Upper lobe of right lung (tissue), 1 donor: ENCODE data around the gene DCAF11. TPM values are rescaled to one million over a fixed set of nuclear protein-coding genes. Genes with fewer than 3 reads are reported as not detected.

Experiments used
- ATAC-seq: fragments of 200-7000 bp; cut with Tn5 transposase; one replicate; pipeline ENCODE4 v1.9.1; 2020; ENCODE audit warnings: mild to moderate bottlenecking, moderate library complexity
- DNase-seq: peaks from one replicate; pipeline ENCODE4 v3.0.0-alpha.2; 2020
- H3K27ac ChIP-seq: fragments of 200-600 bp; one replicate; pipeline ENCODE4 v1.8.0; 2022
- H3K27me3 ChIP-seq: fragments of 200-600 bp; one replicate; pipeline ENCODE4 v1.8.0; 2022; ENCODE audit warnings: mild to moderate bottlenecking
- H3K36me3 ChIP-seq: fragments of 200-600 bp; one replicate; pipeline ENCODE4 v1.8.0; 2022
- H3K4me1 ChIP-seq: fragments of 200-600 bp; one replicate; pipeline ENCODE4 v1.8.0; 2022
- H3K4me3 ChIP-seq: fragments of 200-600 bp; one replicate; pipeline ENCODE4 v1.8.0; 2022; ENCODE audit warnings: mild to moderate bottlenecking
- H3K9me3 ChIP-seq: fragments of 200-600 bp; one replicate; pipeline ENCODE4 v1.8.0; 2022
- intact Hi-C: fragments of 100-400 bp; cut with DNase I; formaldehyde crosslinking; loops from one replicate; pipeline ENCODE4 v1.11.0; 2022
- total RNA-seq: library from RNA; stranded (reverse); fragmentation: NEBNext Ultra II Directional; extraction: Animal tissue kit (Norgen Biotek cat#: 25700); gene quantifications from one replicate; pipeline ENCODE4 v1.2.1, GENCODE V29; 2021
- TF ChIP-seq, protein P1 (sequence below): fragments of 200-600 bp; IDR thresholded peaks from one replicate; pipeline ENCODE4 v1.8.0; 2022; ENCODE audit warnings: antibody characterized with exemption
- donor health status: DM: no; HTN: yes; CAD: no; lungs with severe emphysema.

Gene DCAF11
- total RNA-seq, 1 donor from 2014 or later: 57.8 TPM

- Histone ChIP-seq H3K4me3 (peak within 1 kb of the TSS; percentile 76), H3K9me3 (no peaks in the 10 kb centered on the region), H3K4me1 (peaks cover 28% of the 10 kb centered on the region), H3K27ac (peak within 1 kb of the TSS; percentile 87), H3K27me3 (no peaks in the 10 kb centered on the region), H3K36me3 (peaks cover 44% of the 10 kb centered on the region)
- peak; percentile 96 for DNase-seq
- intact Hi-C loops: no loop called here
- peak; percentile 86 for ATAC-seq
- TF ChIP-seq, protein P1, sequence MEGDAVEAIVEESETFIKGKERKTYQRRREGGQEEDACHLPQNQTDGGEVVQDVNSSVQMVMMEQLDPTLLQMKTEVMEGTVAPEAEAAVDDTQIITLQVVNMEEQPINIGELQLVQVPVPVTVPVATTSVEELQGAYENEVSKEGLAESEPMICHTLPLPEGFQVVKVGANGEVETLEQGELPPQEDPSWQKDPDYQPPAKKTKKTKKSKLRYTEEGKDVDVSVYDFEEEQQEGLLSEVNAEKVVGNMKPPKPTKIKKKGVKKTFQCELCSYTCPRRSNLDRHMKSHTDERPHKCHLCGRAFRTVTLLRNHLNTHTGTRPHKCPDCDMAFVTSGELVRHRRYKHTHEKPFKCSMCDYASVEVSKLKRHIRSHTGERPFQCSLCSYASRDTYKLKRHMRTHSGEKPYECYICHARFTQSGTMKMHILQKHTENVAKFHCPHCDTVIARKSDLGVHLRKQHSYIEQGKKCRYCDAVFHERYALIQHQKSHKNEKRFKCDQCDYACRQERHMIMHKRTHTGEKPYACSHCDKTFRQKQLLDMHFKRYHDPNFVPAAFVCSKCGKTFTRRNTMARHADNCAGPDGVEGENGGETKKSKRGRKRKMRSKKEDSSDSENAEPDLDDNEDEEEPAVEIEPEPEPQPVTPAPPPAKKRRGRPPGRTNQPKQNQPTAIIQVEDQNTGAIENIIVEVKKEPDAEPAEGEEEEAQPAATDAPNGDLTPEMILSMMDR: no peak
Observed at GRCh38 chr14:24146453-24146977, 31.9 kb downstream of the DCAF11 start, which contains the start of gene PSME2. Gene PSME2, minus strand, starts transcription at chr14:24146610. Its CDS starts 29 bp downstream, at chr14:24146581.

GRCh38 chr14:24146978-24147760, 32.6 kb downstream of the DCAF11 start, which contains the start of gene RNF31:
Gene RNF31, plus strand, starts transcription at chr14:24147498. Its CDS starts 201 bp downstream, at chr14:24147699.
- TF ChIP-seq, protein P1: no peak
- Histone ChIP-seq H3K27ac (peak within 1 kb of the TSS; percentile 87), H3K36me3 (peaks cover 50% of the 10 kb centered on the region), H3K4me1 (peaks cover 23% of the 10 kb centered on the region), H3K4me3 (peak within 1 kb of the TSS; percentile 76), H3K9me3 (no peaks in the 10 kb centered on the region), H3K27me3 (no peaks in the 10 kb centered on the region)
- ATAC-seq (peak; percentile 94), DNase-seq (peak; percentile 98)
- intact Hi-C loops: no loop called here

- TF ChIP-seq, protein P1: no peak
- DNase-seq (no peak), ATAC-seq (no peak)
- intact Hi-C loops: no loop called here
- peaks cover 22% of the 10 kb centered on the region for H3K4me1 ChIP-seq
- H3K9me3 ChIP-seq: no peaks in the 10 kb centered on the region
- H3K4me3 ChIP-seq: peak overlapping the region; percentile 76
- peaks cover 58% of the 10 kb centered on the region for H3K36me3 ChIP-seq
- H3K27ac ChIP-seq: peak overlapping the region; percentile 87
- no peaks in the 10 kb centered on the region for H3K27me3 ChIP-seq
Observed at GRCh38 chr14:24147761-24148428, 33.3 kb downstream of the DCAF11 start.

GRCh38 chr14:24149302-24149969, 34.9 kb downstream of the DCAF11 start:
- H3K9me3 ChIP-seq: no peaks in the 10 kb centered on the region
- no peak overlapping the region for H3K4me3 ChIP-seq
- peaks cover 22% of the 10 kb centered on the region for H3K4me1 ChIP-seq
- no peak overlapping the region for H3K27ac ChIP-seq
- intact Hi-C loops: no loop called here
- H3K27me3 ChIP-seq: no peaks in the 10 kb centered on the region
- TF ChIP-seq, protein P1: no peak
- DNase-seq: no peak
- H3K36me3 ChIP-seq: peaks cover 58% of the 10 kb centered on the region
- ATAC-seq: no peak

GRCh38 chr14:24150061-24150460, 35.5 kb downstream of the DCAF11 start:
- H3K9me3 ChIP-seq: no peaks in the 10 kb centered on the region
- peaks cover 22% of the 10 kb centered on the region for H3K4me1 ChIP-seq
- DNase-seq: no peak
- H3K36me3 ChIP-seq: peaks cover 64% of the 10 kb centered on the region
- TF ChIP-seq, protein P1: no peak
- ATAC-seq: no peak
- intact Hi-C loops: no loop called here
- no peaks in the 10 kb centered on the region for H3K27me3 ChIP-seq
- no peak overlapping the region for H3K4me3 ChIP-seq
- no peak overlapping the region for H3K27ac ChIP-seq
